Measurements from ENCODE around the gene GAREM2.

Gene GAREM2

DNA sequence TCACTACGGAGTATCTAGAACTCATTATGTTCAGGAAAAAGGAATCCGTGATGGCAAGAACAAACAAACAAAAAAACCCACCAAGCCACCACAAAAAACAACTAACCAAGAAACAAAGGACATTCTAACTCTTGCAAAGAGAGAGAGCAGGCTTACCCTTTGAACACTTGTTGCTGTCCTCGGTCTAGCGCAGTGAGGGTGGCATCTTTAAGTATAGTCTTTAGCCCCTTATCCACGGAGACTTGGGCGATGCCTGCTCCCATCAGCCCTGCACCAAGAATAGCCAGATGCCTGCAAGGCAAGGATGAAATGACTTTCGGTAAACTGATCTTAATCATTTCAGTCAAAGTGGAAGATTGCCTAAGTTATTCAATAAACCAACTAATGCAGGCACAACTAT lies 31.0 kb downstream of the GAREM2 start:
- DNase-seq (ENCODE audit: low read depth, low spot score): no peak
- ChIA-PET CTCF (no interaction called here), POLR2A (no interaction called here)
- TF ChIP-seq, protein P1, sequence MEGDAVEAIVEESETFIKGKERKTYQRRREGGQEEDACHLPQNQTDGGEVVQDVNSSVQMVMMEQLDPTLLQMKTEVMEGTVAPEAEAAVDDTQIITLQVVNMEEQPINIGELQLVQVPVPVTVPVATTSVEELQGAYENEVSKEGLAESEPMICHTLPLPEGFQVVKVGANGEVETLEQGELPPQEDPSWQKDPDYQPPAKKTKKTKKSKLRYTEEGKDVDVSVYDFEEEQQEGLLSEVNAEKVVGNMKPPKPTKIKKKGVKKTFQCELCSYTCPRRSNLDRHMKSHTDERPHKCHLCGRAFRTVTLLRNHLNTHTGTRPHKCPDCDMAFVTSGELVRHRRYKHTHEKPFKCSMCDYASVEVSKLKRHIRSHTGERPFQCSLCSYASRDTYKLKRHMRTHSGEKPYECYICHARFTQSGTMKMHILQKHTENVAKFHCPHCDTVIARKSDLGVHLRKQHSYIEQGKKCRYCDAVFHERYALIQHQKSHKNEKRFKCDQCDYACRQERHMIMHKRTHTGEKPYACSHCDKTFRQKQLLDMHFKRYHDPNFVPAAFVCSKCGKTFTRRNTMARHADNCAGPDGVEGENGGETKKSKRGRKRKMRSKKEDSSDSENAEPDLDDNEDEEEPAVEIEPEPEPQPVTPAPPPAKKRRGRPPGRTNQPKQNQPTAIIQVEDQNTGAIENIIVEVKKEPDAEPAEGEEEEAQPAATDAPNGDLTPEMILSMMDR (IDR thresholded peaks at IDR 0.05; ENCODE audit: insufficient read depth, low read length, missing control alignments): no peak
- H3K4me3 ChIP-seq (ENCODE audit: low read depth, low read length): no peak overlapping the region

DNA sequence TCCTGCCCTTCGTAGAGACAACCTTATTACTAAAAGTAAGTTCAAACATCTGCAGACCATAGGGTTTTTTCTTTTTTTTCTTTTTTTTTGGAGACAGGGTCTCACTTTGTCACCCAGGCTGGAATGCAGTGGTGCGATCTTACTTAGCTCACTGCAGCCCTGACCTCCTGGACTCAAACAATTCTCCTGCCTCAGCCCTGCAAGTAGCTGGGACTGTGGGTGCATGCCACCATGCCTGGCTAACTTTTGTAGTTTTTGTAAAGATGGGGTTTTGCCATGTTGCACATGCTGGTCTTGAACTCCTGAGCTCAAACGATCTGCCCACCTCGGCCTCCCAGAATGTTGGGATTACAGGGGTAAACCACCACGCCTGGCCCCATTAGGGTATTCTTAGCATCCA lies 39.1 kb downstream of the GAREM2 start:
- ChIA-PET POLR2A (no interaction called here), CTCF (interaction anchor here (1.9 kb wide), 1 partner anchor 27 kb away, joined by 8 read pairs; no protein-coding TSS in a partner anchor)
- TF ChIP-seq, protein P1 (IDR thresholded peaks at IDR 0.05; ENCODE audit: insufficient read depth, low read length, missing control alignments): no peak

DNA sequence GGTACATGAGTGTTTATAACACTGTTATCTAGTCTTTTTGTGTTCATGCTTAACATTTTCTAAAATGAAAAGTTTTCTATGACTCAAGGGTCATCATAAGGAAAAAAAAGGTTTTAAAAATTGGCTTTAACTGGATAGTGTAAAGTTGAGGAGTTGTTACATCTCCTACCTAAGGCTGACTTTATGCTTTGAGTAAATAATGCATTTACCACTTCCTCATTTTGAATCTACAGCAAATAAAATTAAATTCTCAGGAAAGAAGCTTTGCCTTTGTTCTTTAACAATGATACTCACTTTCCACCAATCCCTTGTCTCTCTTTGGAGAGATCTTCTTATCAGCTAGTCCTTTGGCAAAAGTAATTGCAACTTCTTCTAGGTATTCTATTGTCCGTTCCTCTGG lies 41.9 kb downstream of the GAREM2 start:
- ChIA-PET POLR2A (no interaction called here), CTCF (no interaction called here)
- H3K4me3 ChIP-seq (ENCODE audit: low read depth, low read length): no peak overlapping the region
- DNase-seq (ENCODE audit: low read depth, low spot score): no peak
- TF ChIP-seq, protein P1 (IDR thresholded peaks at IDR 0.05; ENCODE audit: insufficient read depth, low read length, missing control alignments): no peak

More for the DNA sequence above, 39.1 kb downstream of the GAREM2 start:
- no peak for DNase-seq (ENCODE audit: low read depth, low spot score)
- H3K4me3 ChIP-seq (ENCODE audit: low read depth, low read length): no peak overlapping the region

DNA sequence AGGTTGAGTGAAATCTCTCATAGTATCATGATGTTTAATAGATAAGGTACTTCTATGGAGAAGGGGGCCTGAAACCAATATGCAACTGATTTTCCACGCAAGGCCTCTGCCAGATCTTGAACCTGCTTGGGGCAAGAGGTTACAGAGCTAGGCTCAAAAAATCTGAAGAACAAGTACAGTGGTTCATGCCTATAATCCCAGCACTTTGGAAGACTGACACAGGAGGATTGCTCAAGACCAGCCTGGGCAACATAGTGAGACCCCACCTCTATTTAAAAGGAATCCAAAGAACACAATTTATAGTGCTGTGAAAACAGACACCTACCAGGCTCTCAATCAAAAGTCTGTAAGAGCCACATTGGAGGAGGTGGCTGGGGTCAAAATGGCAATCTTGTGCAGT lies 42.9 kb downstream of the GAREM2 start:
- ChIA-PET POLR2A (no interaction called here), CTCF (no interaction called here)
- H3K4me3 ChIP-seq (ENCODE audit: low read depth, low read length): no peak overlapping the region
- no peak for DNase-seq (ENCODE audit: low read depth, low spot score)
- TF ChIP-seq, protein P1 (IDR thresholded peaks at IDR 0.05; ENCODE audit: insufficient read depth, low read length, missing control alignments): no peak

DNA sequence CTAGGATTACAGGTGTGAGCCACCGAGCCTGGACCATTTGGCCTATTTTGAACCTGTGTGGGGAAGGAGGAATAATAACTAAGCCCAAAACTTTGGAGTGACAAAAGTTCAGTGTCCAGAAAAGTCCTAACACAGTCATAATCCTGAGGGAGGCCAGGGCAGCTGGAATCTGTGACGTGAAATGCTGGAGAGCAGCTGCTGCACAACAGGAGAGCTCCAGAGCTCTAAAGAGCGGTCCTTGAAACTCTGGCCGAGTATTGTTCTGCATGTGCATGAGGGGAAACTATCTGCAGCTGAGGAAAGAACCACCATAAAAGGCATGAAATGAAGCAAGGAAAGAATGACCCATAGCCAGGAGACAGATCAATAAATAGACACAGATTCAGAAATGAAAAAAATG lies 43.7 kb downstream of the GAREM2 start:
- no peak for DNase-seq (ENCODE audit: low read depth, low spot score)
- ChIA-PET CTCF (interaction anchor here (1.0 kb wide), 1 partner anchor 17 kb away, joined by 3 read pairs; no protein-coding TSS in a partner anchor), POLR2A (no interaction called here)
- no peak overlapping the region for H3K4me3 ChIP-seq (ENCODE audit: low read depth, low read length)
- TF ChIP-seq, protein P1 (IDR thresholded peaks at IDR 0.05; ENCODE audit: insufficient read depth, low read length, missing control alignments): no peak

DNA sequence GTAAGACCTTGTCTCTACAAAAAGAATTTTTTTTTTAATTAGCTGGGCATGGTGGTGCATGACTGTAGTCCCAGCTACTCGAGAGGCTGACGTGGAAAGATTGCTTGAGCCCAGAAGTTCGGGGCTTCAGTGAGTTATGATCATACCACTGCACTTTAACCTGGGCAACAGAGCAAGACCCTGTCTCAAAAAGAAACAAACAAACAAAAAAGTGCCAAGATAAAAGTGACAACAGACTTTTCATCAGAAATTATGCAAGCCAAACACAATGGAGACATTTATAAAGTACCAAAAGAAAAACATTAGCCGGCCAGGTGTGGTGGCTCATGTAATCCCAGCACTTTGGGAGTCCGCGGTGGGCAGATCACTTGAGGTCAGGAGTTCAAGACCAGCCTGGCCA lies 44.8 kb downstream of the GAREM2 start:
- POLR2A ChIA-PET: no interaction called here
- H3K4me3 ChIP-seq (ENCODE audit: low read depth, low read length): no peak overlapping the region
- no peak for DNase-seq (ENCODE audit: low read depth, low spot score)
- TF ChIP-seq, protein P1 (IDR thresholded peaks at IDR 0.05; ENCODE audit: insufficient read depth, low read length, missing control alignments): no peak
- CTCF ChIA-PET: no interaction called here

Measured in AG04449 (cell line).